ENCODE data around the gene AKR7A2.

GRCh38 chr1:19342062-19342750 is 30.3 kb upstream of the AKR7A2 start:
- TF ChIP-seq ESRRA (IDR thresholded peaks at IDR 0.05; ENCODE audit: low read length) (no peak), POLR2AphosphoS2 (IDR thresholded peaks at IDR 0.05; ENCODE audit: low read depth, low read length) (no peak), POLR2A (IDR thresholded peaks at IDR 0.05; ENCODE audit: low read depth, low read length) (no peak; the same call in none of the 2 replicates), GATAD2B (conservative IDR thresholded peaks at IDR 0.05; ENCODE audit: low read depth) (no peak)
